SK-N-SH (cell line): Measurements from ENCODE around the gene EIF3D. TPM values are rescaled to one million over a fixed set of nuclear protein-coding genes. Genes with fewer than 3 reads are reported as not detected.
"Not testable (repeated sequence)": the region's sequence is repeated elsewhere in the genome, so short reads cannot be mapped to it uniquely, and the experiment has no call there.

Experiments
- CTCF ChIA-PET: fragments of 300-600, 350-600 bp; formaldehyde crosslinking; extraction: SDS; loops from one replicate; lab custom pipeline; 2021; lab: Yijun Ruan, JAX
- POLR2A ChIA-PET: fragments of 350-600 bp; sonication (Branson Sonifier 250); formaldehyde crosslinking; extraction: SDS; loops from one replicate; lab custom pipeline; 2020; ENCODE audit warnings: antibody characterized with exemption, inconsistent platforms; lab: Yijun Ruan, JAX
- DNase-seq: peaks from one replicate; pipeline ENCODE4 v3.0.0; 2012
- H2AFZ ChIP-seq: fragments of 200-600 bp; sonication (generic); 2 replicates; pipeline ENCODE4 v1.8.1; 2016; ENCODE audit warnings: antibody characterized with exemption, mild to moderate bottlenecking, low read depth
- H3F3A ChIP-seq: fragments of 200-600 bp; sonication (generic); replicated peaks from 2 replicates; pipeline ENCODE3; 2016; ENCODE audit warnings: antibody characterized with exemption, mild to moderate bottlenecking; ENCODE audit not compliant: insufficient read depth
- H3K27ac ChIP-seq, 2 experiments: fragments of 200-500 bp in 1 of 2; fragments of 200-600 bp in 1 of 2; sonication (Bioruptor generic) in 1 of 2; sonication (generic), shearing (Covaris generic) in 1 of 2; 2 replicates each; pipeline versions ENCODE4 v1.5.1 to v1.6.1; 2014 to 2016; ENCODE audit warnings: low read depth in 2 of 2, inconsistent platforms in 1 of 2, low read length in 1 of 2, mild to moderate bottlenecking in 1 of 2, mixed read lengths in 1 of 2
- H3K27me3 ChIP-seq: fragments of 200-600 bp; sonication (generic), shearing (Covaris generic); 2 replicates; pipeline ENCODE4 v1.6.1; 2016; ENCODE audit warnings: mixed run types; ENCODE audit not compliant: insufficient read depth
- H3K36me3 ChIP-seq, 2 experiments: fragments of 200-500 bp in 1 of 2; fragments of 200-600 bp in 1 of 2; sonication (Bioruptor generic) in 1 of 2; sonication (generic) in 1 of 2; replicated peaks in 1 of 2; 2 replicates each; pipeline versions ENCODE3 to v1.5.1; 2014 to 2016; ENCODE audit warnings: low read length in 1 of 2, mild to moderate bottlenecking in 1 of 2; ENCODE audit not compliant: insufficient read depth in 2 of 2, control insufficient read depth in 1 of 2
- H3K4me1 ChIP-seq, 2 experiments: fragments of 200-500 bp in 1 of 2; fragments of 200-600 bp in 1 of 2; sonication (Bioruptor generic) in 1 of 2; sonication (generic), shearing (Covaris generic) in 1 of 2; 2 replicates each; pipeline versions ENCODE4 v1.5.1 to v1.6.1; 2014 to 2016; ENCODE audit warnings: low read depth in 1 of 2, low read length in 1 of 2, mixed run types in 1 of 2; ENCODE audit not compliant: insufficient read depth in 2 of 2, control insufficient read depth in 1 of 2
- H3K4me2 ChIP-seq: fragments of 200-600 bp; sonication (generic), shearing (Covaris generic); 2 replicates; pipeline ENCODE4 v1.6.1; 2017; ENCODE audit warnings: mixed run types
- H3K4me3 ChIP-seq, 2 experiments: fragments of 200-500 bp in 1 of 2; fragments of 200-600 bp in 1 of 2; sonication (Bioruptor generic) in 1 of 2; sonication (generic), shearing (Covaris generic) in 1 of 2; 2 replicates each; pipeline versions ENCODE4 v1.5.1 to v1.8.1; 2014 to 2016; ENCODE audit warnings: low read depth in 2 of 2, inconsistent platforms in 1 of 2, low read length in 1 of 2, mild to moderate bottlenecking in 1 of 2, mixed read lengths in 1 of 2, moderate library complexity in 1 of 2
- H3K79me2 ChIP-seq: fragments of 200-600 bp; sonication (generic); 2 replicates; pipeline ENCODE4 v1.8.1; 2017; ENCODE audit warnings: mild to moderate bottlenecking; ENCODE audit not compliant: insufficient read depth
- H3K9ac ChIP-seq: fragments of 200-600 bp; sonication (generic); 2 replicates; pipeline ENCODE4 v1.6.1; 2017; ENCODE audit warnings: mixed run types
- H3K9me2 ChIP-seq: fragments of 200-600 bp; sonication (generic); 2 replicates; pipeline ENCODE4 v1.6.1; 2017; ENCODE audit warnings: mixed run types
- H3K9me3 ChIP-seq: fragments of 200-600 bp; sonication (generic); 2 replicates; pipeline ENCODE4 v1.6.1; 2017; ENCODE audit warnings: mixed run types, mild to moderate bottlenecking, moderate library complexity
- H4K20me1 ChIP-seq: fragments of 200-600 bp; sonication (generic); 2 replicates; pipeline ENCODE4 v1.6.1; 2017; ENCODE audit warnings: mild to moderate bottlenecking, mixed run types; ENCODE audit not compliant: insufficient read depth
- ELF1 ChIP-seq: IDR thresholded peaks from 2 replicates; pipeline ENCODE4 v1.4.0; 2012
- EP300 ChIP-seq, 2 experiments: IDR thresholded peaks; 2 replicates each; pipeline versions ENCODE4 v1.4.0 to v1.6.1; 2012; ENCODE audit warnings: borderline replicate concordance in 1 of 2, low read depth in 1 of 2, low read length in 1 of 2
- EZH2phosphoT487 ChIP-seq: fragments of 200-600 bp; sonication (generic); IDR thresholded peaks from 2 replicates; pipeline ENCODE4 v1.6.1; 2017; ENCODE audit warnings: low read depth, mixed run types, mild to moderate bottlenecking, antibody characterized with exemption, moderate library complexity, borderline replicate concordance
- FOSL2 ChIP-seq: IDR thresholded peaks from 2 replicates; pipeline ENCODE4 v1.4.0; 2012; ENCODE audit warnings: low read depth, mild to moderate bottlenecking, moderate library complexity, borderline replicate concordance
- MEF2A ChIP-seq: IDR thresholded peaks from 2 replicates; pipeline ENCODE4 v1.4.0; 2012; ENCODE audit warnings: low read depth, borderline replicate concordance
- NRF1 ChIP-seq: IDR thresholded peaks from 2 replicates; pipeline ENCODE4 v1.6.1; 2012; ENCODE audit warnings: low read depth, mild to moderate bottlenecking, low read length
- POLR2AphosphoS5 ChIP-seq: IDR thresholded peaks from 2 replicates; pipeline ENCODE4 v1.6.1; 2012; ENCODE audit warnings: low read depth, low read length
- RAD21 ChIP-seq: IDR thresholded peaks from 2 replicates; pipeline ENCODE4 v1.6.1; 2012; ENCODE audit warnings: mild to moderate bottlenecking, low read length
- SMC3 ChIP-seq: IDR thresholded peaks from 2 replicates; pipeline ENCODE4 v1.6.1; 2012; ENCODE audit warnings: low read depth, low read length, improper control_type of control experiment
- USF2 ChIP-seq: fragments of 150-350 bp; IDR thresholded peaks from 2 replicates; pipeline ENCODE4 v1.6.1; 2017; ENCODE audit warnings: antibody characterized with exemption, low read length, low read depth, borderline replicate concordance
- WGBS: methylation state at CpG from one replicate; pipeline ENCODE4 v1.1.6; 2017; ENCODE audit warnings: low lambda C conversion rate; 5-methylcytosine and 5-hydroxymethylcytosine counted together
- polyA plus RNA-seq, 3 experiments: library from polyadenylated mRNA; depleted of rRNA; stranded (reverse); fragments of >200 nt; gene quantifications; 2 replicates each; pipeline ENCODE4 v1.2.3, GENCODE V29; 2012
- TF ChIP-seq, protein P1 (sequence below): IDR thresholded peaks from 2 replicates; pipeline ENCODE4 v1.4.0; 2012; ENCODE audit warnings: low read depth
- TF ChIP-seq, protein P2 (sequence below): IDR thresholded peaks from 2 replicates; pipeline ENCODE4; 2012
- TF ChIP-seq, protein P3 (sequence below): IDR thresholded peaks from 2 replicates; pipeline ENCODE4 v1.4.0; 2012; ENCODE audit warnings: low read depth, borderline replicate concordance

EIF3D gene
- polyA plus RNA-seq, 1 of the 3 experiments (the other 2 are of a cell fraction): 423 TPM

DNA sequence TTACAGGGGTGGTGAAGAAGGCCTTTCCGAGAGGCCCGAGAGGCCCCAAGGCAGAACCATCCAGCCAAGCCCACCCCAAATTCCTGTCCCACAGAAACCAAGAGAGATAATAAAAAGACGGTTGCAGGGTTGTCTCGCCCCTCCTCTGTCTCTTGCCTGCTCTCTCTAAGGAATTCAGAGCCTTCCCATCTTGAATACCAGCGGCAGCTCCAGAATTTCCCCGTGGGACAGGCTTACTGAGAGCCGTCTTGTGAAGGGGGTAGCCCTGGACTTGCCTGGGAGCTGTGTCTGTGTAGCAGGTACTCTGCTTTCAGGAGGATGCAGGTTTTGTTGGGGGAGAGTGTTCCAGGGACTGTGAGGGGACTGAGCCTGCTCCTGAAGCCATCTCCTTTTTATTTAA lies 9.6 kb upstream of the EIF3D start:
- ChIA-PET CTCF (interaction anchor here (0.9 to 1.9 kb wide), 3 partner anchors 8 to 318 kb away, joined by 4 to 9 read pairs (median 5); no protein-coding TSS in a partner anchor), POLR2A (interaction anchor here (1.1 kb wide), 1 partner anchor 9 kb away, joined by 3 read pairs; the partner anchor contains the start of gene EIF3D)
- H3K4me3 ChIP-seq: no peak overlapping the region
- H3K9me3 ChIP-seq: no peaks in the 10 kb centered on the region
- H4K20me1 ChIP-seq: no peaks in the 10 kb centered on the region
- H3F3A ChIP-seq: peaks cover 18% of the 10 kb centered on the region
- peaks cover 0 to 3% of the 10 kb centered on the region in 2 experiments; a peak in 1 of 4 replicates for H3K4me1 ChIP-seq
- H3K9ac ChIP-seq: no peak overlapping the region
- H3K4me2 ChIP-seq: no peak overlapping the region
- no peak overlapping the region for H2AFZ ChIP-seq
- H3K36me3 ChIP-seq: no peaks in the 10 kb centered on the region
- H3K27ac ChIP-seq: no peak overlapping the region
- WGBS: 46% methylated on average over 4 of the region's 7 CpGs
- no peak for TF ChIP-seq POLR2AphosphoS5
- no peak for TF ChIP-seq ELF1
- no peak for TF ChIP-seq SMC3
- TF ChIP-seq EZH2phosphoT487: no peak
- TF ChIP-seq FOSL2: no peak
- TF ChIP-seq RAD21: no peak
- TF ChIP-seq MEF2A: no peak
- TF ChIP-seq, protein P1, sequence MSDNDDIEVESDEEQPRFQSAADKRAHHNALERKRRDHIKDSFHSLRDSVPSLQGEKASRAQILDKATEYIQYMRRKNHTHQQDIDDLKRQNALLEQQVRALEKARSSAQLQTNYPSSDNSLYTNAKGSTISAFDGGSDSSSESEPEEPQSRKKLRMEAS: no peak
- TF ChIP-seq USF2: no peak
- TF ChIP-seq, protein P2, sequence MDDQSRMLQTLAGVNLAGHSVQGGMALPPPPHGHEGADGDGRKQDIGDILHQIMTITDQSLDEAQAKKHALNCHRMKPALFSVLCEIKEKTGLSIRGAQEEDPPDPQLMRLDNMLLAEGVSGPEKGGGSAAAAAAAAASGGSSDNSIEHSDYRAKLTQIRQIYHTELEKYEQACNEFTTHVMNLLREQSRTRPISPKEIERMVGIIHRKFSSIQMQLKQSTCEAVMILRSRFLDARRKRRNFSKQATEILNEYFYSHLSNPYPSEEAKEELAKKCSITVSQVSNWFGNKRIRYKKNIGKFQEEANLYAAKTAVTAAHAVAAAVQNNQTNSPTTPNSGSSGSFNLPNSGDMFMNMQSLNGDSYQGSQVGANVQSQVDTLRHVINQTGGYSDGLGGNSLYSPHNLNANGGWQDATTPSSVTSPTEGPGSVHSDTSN: no peak
- H3K27me3 ChIP-seq: no peaks in the 10 kb centered on the region
- DNase-seq: no peak
- H3K79me2 ChIP-seq: no peaks in the 10 kb centered on the region
- H3K9me2 ChIP-seq: no peaks in the 10 kb centered on the region

DNA sequence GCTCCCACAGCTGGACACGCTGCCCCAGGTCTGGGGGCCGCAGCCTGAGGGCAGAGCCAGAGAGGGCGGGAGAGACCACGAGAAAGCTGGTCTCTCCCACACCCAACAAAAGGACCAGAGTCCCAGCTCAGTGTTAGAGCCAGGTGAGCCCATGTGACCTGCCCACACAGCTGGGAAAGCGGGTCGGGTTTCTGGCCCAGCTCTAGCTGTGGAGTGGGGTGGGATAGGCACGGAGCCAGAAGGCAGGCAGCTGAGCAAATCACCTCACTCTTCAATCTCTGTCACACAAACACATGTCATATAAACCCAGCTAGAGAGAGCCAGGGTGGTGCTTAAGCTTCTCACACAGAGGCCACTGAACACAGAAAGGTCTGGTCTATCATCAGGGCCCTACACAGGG lies 7.8 kb upstream of the EIF3D start:
- no peak overlapping the region for H3K4me3 ChIP-seq
- no peak for DNase-seq
- peaks cover 6% of the 10 kb centered on the region for H3F3A ChIP-seq
- POLR2A ChIA-PET: no interaction called here
- no peaks in the 10 kb centered on the region for H3K79me2 ChIP-seq
- H3K4me2 ChIP-seq: no peak overlapping the region
- H2AFZ ChIP-seq: no peak overlapping the region
- no peaks in the 10 kb centered on the region for H3K36me3 ChIP-seq
- H3K9me3 ChIP-seq: no peaks in the 10 kb centered on the region
- no peaks in the 10 kb centered on the region for H3K27me3 ChIP-seq
- CTCF ChIA-PET: interaction anchor here (0.6 to 2.2 kb wide), 5 partner anchors 9 to 320 kb away, joined by 3 to 9 read pairs (median 3); no protein-coding TSS in a partner anchor
- no peaks in the 10 kb centered on the region for H4K20me1 ChIP-seq
- 75% methylated on average over 5 of the region's 7 CpGs for WGBS
- H3K27ac ChIP-seq: no peak overlapping the region
- TF ChIP-seq, protein P3, sequence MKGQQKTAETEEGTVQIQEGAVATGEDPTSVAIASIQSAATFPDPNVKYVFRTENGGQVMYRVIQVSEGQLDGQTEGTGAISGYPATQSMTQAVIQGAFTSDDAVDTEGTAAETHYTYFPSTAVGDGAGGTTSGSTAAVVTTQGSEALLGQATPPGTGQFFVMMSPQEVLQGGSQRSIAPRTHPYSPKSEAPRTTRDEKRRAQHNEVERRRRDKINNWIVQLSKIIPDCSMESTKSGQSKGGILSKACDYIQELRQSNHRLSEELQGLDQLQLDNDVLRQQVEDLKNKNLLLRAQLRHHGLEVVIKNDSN: no peak
- TF ChIP-seq RAD21: no peak
- no peak for TF ChIP-seq NRF1
- TF ChIP-seq EP300 (IDR thresholded peaks at IDR 0.05; ENCODE audit: borderline replicate concordance in 1 of 2, low read depth in 1 of 2, low read length in 1 of 2): no peak
- H3K9ac ChIP-seq: no peak overlapping the region
- no peaks in the 10 kb centered on the region for H3K9me2 ChIP-seq
- peaks cover 0 to 3% of the 10 kb centered on the region in 2 experiments; a peak in 1 of 4 replicates for H3K4me1 ChIP-seq

DNA sequence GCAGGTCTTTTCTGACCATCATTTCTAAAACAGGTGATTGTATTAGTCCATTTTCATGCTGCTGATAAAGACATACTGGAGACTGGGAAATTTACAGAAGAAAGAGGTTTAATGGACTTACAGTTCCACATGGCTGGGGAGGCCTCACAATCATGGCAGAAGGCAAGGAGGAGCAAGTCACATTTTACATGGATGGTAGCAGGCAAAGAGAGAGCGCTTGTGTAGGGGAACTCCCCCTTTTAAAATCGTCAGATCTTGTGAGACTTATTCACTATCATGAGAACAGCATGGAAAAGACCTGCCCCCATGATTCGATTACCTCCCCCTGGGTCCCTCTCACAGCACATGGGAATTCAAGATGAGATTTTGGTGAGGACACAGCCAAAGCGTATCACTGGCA lies 4.4 kb upstream of the EIF3D start:
- peaks cover 12% of the 10 kb centered on the region for H3F3A ChIP-seq
- H3K4me1 ChIP-seq, CTCF ChIA-PET, DNase-seq, H3K36me3 ChIP-seq, POLR2A ChIA-PET, H3K9me3 ChIP-seq, H3K79me2 ChIP-seq, H3K9me2 ChIP-seq, H4K20me1 ChIP-seq, H3K9ac ChIP-seq, H3K27me3 ChIP-seq, H2AFZ ChIP-seq, H3K4me2 ChIP-seq, H3K4me3 ChIP-seq, H3K27ac ChIP-seq: not testable (repeated sequence)
- whole genome bisulfite sequencing: 76% methylated on average over 4 of the region's 4 CpGs
